ENCODE measurements around the gene ARTN. TPM values are rescaled to one million over a fixed set of nuclear protein-coding genes. Genes with fewer than 3 reads are reported as not detected.

The ARTN gene
- total RNA-seq, 1 donor from 2014 or later: 8.7 TPM

DNA sequence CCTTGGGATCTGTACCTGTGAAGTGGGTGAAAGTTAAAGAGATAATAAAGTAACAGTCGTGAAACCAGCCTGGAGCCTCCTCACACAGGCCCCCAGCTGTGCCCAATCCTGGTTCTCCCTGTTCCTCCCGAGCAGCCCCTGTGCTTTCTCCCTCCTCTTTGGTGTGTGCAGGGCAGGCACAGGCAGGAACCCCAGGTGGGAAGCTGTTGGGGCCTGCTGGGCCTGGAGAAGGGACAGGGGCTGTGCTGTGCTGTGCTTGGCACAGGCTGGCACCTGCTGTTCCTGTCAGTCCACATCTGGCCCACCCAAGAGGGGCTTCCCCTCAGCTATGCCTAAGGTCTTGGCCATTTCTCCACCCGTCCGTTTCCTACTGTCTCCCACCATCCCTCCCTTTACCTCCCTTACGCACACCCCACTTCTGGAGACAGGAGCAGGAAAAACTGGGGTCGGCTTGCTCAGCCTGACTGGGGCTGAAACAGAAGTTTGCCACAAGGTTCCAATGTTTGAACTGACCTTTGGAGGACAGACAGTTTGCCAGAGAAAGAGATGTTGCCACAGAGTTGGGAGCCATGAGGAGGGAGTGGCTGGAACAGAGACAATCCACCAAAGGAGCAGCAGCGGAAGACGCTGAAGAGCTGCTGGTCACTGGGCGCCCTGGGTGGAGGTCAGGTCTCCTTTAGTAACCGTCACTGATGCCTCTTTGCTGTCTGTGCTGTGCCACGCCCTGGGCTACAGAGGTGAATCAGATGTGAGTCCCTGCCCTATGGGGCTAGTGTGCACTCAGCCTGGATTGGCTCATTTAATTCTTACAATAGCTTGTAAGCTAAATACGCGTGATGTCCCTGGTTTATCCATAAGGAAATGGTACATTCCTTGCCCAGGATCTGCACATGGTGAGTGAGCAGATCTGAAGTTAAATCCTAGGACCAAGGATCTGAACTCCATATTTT, 18.8 kb upstream of the ARTN start:
- H3K4me3 ChIP-seq (ENCODE audit: low read depth, low read length): no peak overlapping the region
- no peaks in the 10 kb centered on the region for H3K27me3 ChIP-seq (ENCODE audit: control insufficient read depth, insufficient read depth, low read length)
- FAIRE-seq (no peak), DNase-seq (ENCODE audit: low read depth) (peak; percentile 77)
- TF ChIP-seq CTCF (IDR thresholded peaks at IDR 0.05; ENCODE audit: insufficient read depth, low read length, severe bottlenecking): no peak
- H3K36me3 ChIP-seq (ENCODE audit: control insufficient read depth, insufficient read depth, low read length): no peaks in the 10 kb centered on the region

- no peak overlapping the region for H3K4me3 ChIP-seq (ENCODE audit: low read depth, low read length)
- no peaks in the 10 kb centered on the region for H3K27me3 ChIP-seq (ENCODE audit: control insufficient read depth, insufficient read depth, low read length)
- FAIRE-seq (peak; percentile 79), DNase-seq (ENCODE audit: low read depth) (no peak)
- no peak for TF ChIP-seq CTCF (IDR thresholded peaks at IDR 0.05; ENCODE audit: insufficient read depth, low read length, severe bottlenecking)
- no peaks in the 10 kb centered on the region for H3K36me3 ChIP-seq (ENCODE audit: control insufficient read depth, insufficient read depth, low read length)
Measured at GRCh38 chr1:43919906-43920305, 13.7 kb upstream of the ARTN start.

- DNase-seq (ENCODE audit: low read depth): no peak
Measured at GRCh38 chr1:43921022-43921421, 12.6 kb upstream of the ARTN start.

GRCh38 chr1:43924516-43924915, 9.1 kb upstream of the ARTN start:
- no peaks in the 10 kb centered on the region for H3K36me3 ChIP-seq (ENCODE audit: control insufficient read depth, insufficient read depth, low read length)
- no peaks in the 10 kb centered on the region for H3K27me3 ChIP-seq (ENCODE audit: control insufficient read depth, insufficient read depth, low read length)
- H3K4me3 ChIP-seq (ENCODE audit: low read depth, low read length): no peak overlapping the region
- peak; percentile 99 for FAIRE-seq
- DNase-seq (ENCODE audit: low read depth): peak; percentile 89
- TF ChIP-seq CTCF (IDR thresholded peaks at IDR 0.05; ENCODE audit: insufficient read depth, low read length, severe bottlenecking): no peak

More at GRCh38 chr1:43921022-43921421, 12.6 kb upstream of the ARTN start:
- Histone ChIP-seq H3K4me3 (ENCODE audit: low read depth, low read length) (no peak overlapping the region), H3K36me3 (ENCODE audit: control insufficient read depth, insufficient read depth, low read length) (no peaks in the 10 kb centered on the region), H3K27me3 (ENCODE audit: control insufficient read depth, insufficient read depth, low read length) (no peaks in the 10 kb centered on the region)
- FAIRE-seq: peak; percentile 82
- TF ChIP-seq CTCF (IDR thresholded peaks at IDR 0.05; ENCODE audit: insufficient read depth, low read length, severe bottlenecking): no peak

GRCh38 chr1:43925846-43926245, 7.8 kb upstream of the ARTN start:
- no peak for TF ChIP-seq CTCF (IDR thresholded peaks at IDR 0.05; ENCODE audit: insufficient read depth, low read length, severe bottlenecking)

More at GRCh38 chr1:43925846-43926245, 7.8 kb upstream of the ARTN start:
- Histone ChIP-seq H3K27me3 (ENCODE audit: control insufficient read depth, insufficient read depth, low read length) (no peaks in the 10 kb centered on the region), H3K36me3 (ENCODE audit: control insufficient read depth, insufficient read depth, low read length) (no peaks in the 10 kb centered on the region), H3K4me3 (ENCODE audit: low read depth, low read length) (no peak overlapping the region)
- DNase-seq (ENCODE audit: low read depth) (no peak), FAIRE-seq (no peak)

Data from bronchial epithelial cell (primary cell).